ENCODE measurements around the gene TSKU.
"Not testable (repeated sequence)": the region's sequence is repeated elsewhere in the genome, so short reads cannot be mapped to it uniquely, and the experiment has no call there.

TSKU gene

GRCh38 chr11:76791002-76791770 lies 8.0 kb downstream of the TSKU start:
- not testable (repeated sequence) for DNase-seq

- DNase-seq: peak; percentile 31
Observed at GRCh38 chr11:76791861-76792260, 8.7 kb downstream of the TSKU start.

GRCh38 chr11:76792505-76793264 lies 9.5 kb downstream of the TSKU start:
- DNase-seq: no peak

- no peak for DNase-seq
Observed at GRCh38 chr11:76793391-76794291, 10.5 kb downstream of the TSKU start.

- DNase-seq: no peak
Observed at GRCh38 chr11:76794371-76795289, 11.5 kb downstream of the TSKU start.

- DNase-seq: no peak
Observed at GRCh38 chr11:76795290-76795935, 12.3 kb downstream of the TSKU start.

- DNase-seq: no peak
Observed at GRCh38 chr11:76795936-76796441, 12.8 kb downstream of the TSKU start.

- no peak for DNase-seq
Observed at GRCh38 chr11:76796511-76797198, 13.5 kb downstream of the TSKU start.

- no peak for DNase-seq
Observed at GRCh38 chr11:76797341-76798201, 14.4 kb downstream of the TSKU start.

- no peak for DNase-seq
Observed at GRCh38 chr11:76798202-76798581, 15.0 kb downstream of the TSKU start.

- DNase-seq: no peak
Observed at GRCh38 chr11:76798671-76799065, 15.5 kb downstream of the TSKU start.

GRCh38 chr11:76799066-76799804 lies 16.1 kb downstream of the TSKU start:
- DNase-seq: peak; percentile 86

GRCh38 chr11:76800466-76801200 lies 17.5 kb downstream of the TSKU start:
- no peak for DNase-seq

- DNase-seq: no peak
Observed at GRCh38 chr11:76801225-76801624, 18.1 kb downstream of the TSKU start.

GRCh38 chr11:76801736-76802135 lies 18.6 kb downstream of the TSKU start:
- no peak for DNase-seq

GRCh38 chr11:76802151-76802550 lies 19.0 kb downstream of the TSKU start:
- DNase-seq: no peak

- DNase-seq: no peak
Observed at GRCh38 chr11:76802621-76803020, 19.5 kb downstream of the TSKU start.

GRCh38 chr11:76803023-76803422 lies 19.9 kb downstream of the TSKU start:
- DNase-seq: no peak

All from hematopoietic multipotent progenitor cell treated with erythropoietin and hydrocortisone succinate and interleukin-3 and kit ligand, for 4 days (in vitro differentiated cells).